ENCODE results near the gene TSEN54.
A peak's percentile ranks its signal among the peaks of the same experiment; 100 is the strongest.

The TSEN54 gene

GRCh38 chr17:75521290-75521689, 5.0 kb downstream of the TSEN54 start:
- Histone ChIP-seq H3K4me3 (ENCODE audit: severe bottlenecking) (no peak overlapping the region), H3K9me3 (ENCODE audit: severe bottlenecking) (no peaks in the 10 kb centered on the region), H3K4me1 (ENCODE audit: insufficient read depth, poor library complexity, severe bottlenecking) (no peaks in the 10 kb centered on the region), H3K27ac (ENCODE audit: poor library complexity, severe bottlenecking) (no peak overlapping the region), H3K27me3 (ENCODE audit: insufficient read depth, poor library complexity, severe bottlenecking) (no peaks in the 10 kb centered on the region), H3K36me3 (ENCODE audit: low read depth) (peaks cover 42% of the 10 kb centered on the region)
- ATAC-seq (ENCODE audit: low read depth) (no peak), DNase-seq (ENCODE audit: low spot score) (no peak)
- no peak for TF ChIP-seq CTCF (IDR thresholded peaks at IDR 0.05; ENCODE audit: poor library complexity, severe bottlenecking)

GRCh38 chr17:75521951-75522727, 5.8 kb downstream of the TSEN54 start:
- no peak overlapping the region for H3K4me3 ChIP-seq (ENCODE audit: severe bottlenecking)
- no peaks in the 10 kb centered on the region for H3K27me3 ChIP-seq (ENCODE audit: insufficient read depth, poor library complexity, severe bottlenecking)
- peaks cover 42% of the 10 kb centered on the region for H3K36me3 ChIP-seq (ENCODE audit: low read depth)
- DNase-seq (ENCODE audit: low spot score): no peak
- H3K27ac ChIP-seq (ENCODE audit: poor library complexity, severe bottlenecking): no peak overlapping the region
- no peak for TF ChIP-seq CTCF (IDR thresholded peaks at IDR 0.05; ENCODE audit: poor library complexity, severe bottlenecking)
- no peak for ATAC-seq (ENCODE audit: low read depth)
- peaks cover 5% of the 10 kb centered on the region for H3K4me1 ChIP-seq (ENCODE audit: insufficient read depth, poor library complexity, severe bottlenecking)
- H3K9me3 ChIP-seq (ENCODE audit: severe bottlenecking): no peaks in the 10 kb centered on the region

- peaks cover 29% of the 10 kb centered on the region for H3K36me3 ChIP-seq (ENCODE audit: low read depth)
- no peak overlapping the region for H3K4me3 ChIP-seq (ENCODE audit: severe bottlenecking)
- H3K27me3 ChIP-seq (ENCODE audit: insufficient read depth, poor library complexity, severe bottlenecking): no peaks in the 10 kb centered on the region
- DNase-seq (ENCODE audit: low spot score) (no peak), ATAC-seq (ENCODE audit: low read depth) (no peak)
- peaks cover 5% of the 10 kb centered on the region for H3K4me1 ChIP-seq (ENCODE audit: insufficient read depth, poor library complexity, severe bottlenecking)
- no peaks in the 10 kb centered on the region for H3K9me3 ChIP-seq (ENCODE audit: severe bottlenecking)
- TF ChIP-seq CTCF (IDR thresholded peaks at IDR 0.05; ENCODE audit: poor library complexity, severe bottlenecking): no peak
- H3K27ac ChIP-seq (ENCODE audit: poor library complexity, severe bottlenecking): no peak overlapping the region
Observed at GRCh38 chr17:75523647-75524046, 7.3 kb downstream of the TSEN54 start.

GRCh38 chr17:75524269-75524969, 8.1 kb downstream of the TSEN54 start:
- ATAC-seq (ENCODE audit: low read depth): no peak; the same call in 2 of the 3 replicates
- DNase-seq (ENCODE audit: low spot score): no peak
- Histone ChIP-seq H3K36me3 (ENCODE audit: low read depth) (peaks cover 21% of the 10 kb centered on the region), H3K9me3 (ENCODE audit: severe bottlenecking) (no peaks in the 10 kb centered on the region), H3K27me3 (ENCODE audit: insufficient read depth, poor library complexity, severe bottlenecking) (no peaks in the 10 kb centered on the region), H3K4me1 (ENCODE audit: insufficient read depth, poor library complexity, severe bottlenecking) (peaks cover 5% of the 10 kb centered on the region), H3K27ac (ENCODE audit: poor library complexity, severe bottlenecking) (peak overlapping the region; percentile 59), H3K4me3 (ENCODE audit: severe bottlenecking) (peak overlapping the region; percentile 58)
- TF ChIP-seq CTCF (IDR thresholded peaks at IDR 0.05; ENCODE audit: poor library complexity, severe bottlenecking): no peak
